PC-3 (cell line): ENCODE data around the gene RFTN1.

ENCODE experiments used
- EZH2 ChIP-seq: fragments of 300-600 bp; sonication (generic); IDR thresholded peaks from one replicate; pipeline ENCODE4 v1.6.1; 2017; ENCODE audit warnings: antibody characterized with exemption, mild to moderate bottlenecking, low read length; ENCODE audit not compliant: unreplicated experiment
- EZH2phosphoT487 ChIP-seq: fragments of 300-600 bp; sonication (generic); IDR thresholded peaks from 2 replicates; pipeline ENCODE4 v1.6.1; 2018; ENCODE audit warnings: mild to moderate bottlenecking, antibody characterized with exemption, low read length, borderline replicate concordance
- TF ChIP-seq, protein P1 (sequence below): fragments of 300-600 bp; sonication (generic); conservative IDR thresholded peaks from 2 replicates; pipeline ENCODE4 v1.5.1; 2017; ENCODE audit warnings: antibody characterized with exemption, low read depth, mild to moderate bottlenecking, low read length

DNA sequence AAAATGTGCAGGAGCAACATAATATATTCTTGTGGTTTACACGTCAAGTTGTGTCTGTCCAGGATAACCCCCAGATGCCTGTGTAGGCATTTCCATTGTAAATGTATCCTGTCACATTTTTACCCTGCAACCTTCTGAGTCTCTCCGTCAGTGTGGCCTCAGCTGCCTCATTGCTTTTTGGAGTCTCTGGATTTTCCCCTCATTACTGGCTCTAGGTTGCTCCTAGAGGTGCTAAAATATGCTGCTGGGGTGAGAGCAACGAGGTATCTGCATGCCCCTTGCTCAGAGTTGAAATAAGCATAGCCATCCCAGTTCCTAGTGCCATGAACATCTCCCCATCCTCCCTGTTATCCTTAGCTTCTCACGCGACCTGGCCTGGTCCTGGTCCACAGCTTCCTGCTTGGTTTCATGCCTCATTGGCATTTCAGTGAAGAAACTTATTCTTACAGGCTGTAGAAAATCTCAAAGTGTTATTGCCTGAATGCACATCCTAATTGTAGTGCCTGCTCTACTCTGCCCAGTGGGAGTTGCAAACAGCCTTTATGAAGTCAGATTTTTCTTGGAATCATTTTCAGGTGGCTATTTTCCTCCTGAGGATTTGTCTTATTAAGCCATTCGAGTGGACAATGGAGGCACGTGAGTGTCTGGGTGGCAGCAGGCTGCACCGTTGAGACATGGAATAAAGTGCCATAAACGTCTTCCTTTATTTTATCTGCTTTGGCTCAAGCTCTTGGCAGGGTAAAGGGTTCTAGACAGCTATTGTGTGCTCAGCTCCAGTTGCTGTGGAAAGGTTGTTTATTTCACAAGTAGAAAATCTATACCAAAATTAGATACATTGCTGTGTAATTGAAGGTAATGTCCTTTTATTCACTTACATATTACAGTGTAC lies 215.3 kb downstream of the RFTN1 start:
- TF ChIP-seq, protein P1, sequence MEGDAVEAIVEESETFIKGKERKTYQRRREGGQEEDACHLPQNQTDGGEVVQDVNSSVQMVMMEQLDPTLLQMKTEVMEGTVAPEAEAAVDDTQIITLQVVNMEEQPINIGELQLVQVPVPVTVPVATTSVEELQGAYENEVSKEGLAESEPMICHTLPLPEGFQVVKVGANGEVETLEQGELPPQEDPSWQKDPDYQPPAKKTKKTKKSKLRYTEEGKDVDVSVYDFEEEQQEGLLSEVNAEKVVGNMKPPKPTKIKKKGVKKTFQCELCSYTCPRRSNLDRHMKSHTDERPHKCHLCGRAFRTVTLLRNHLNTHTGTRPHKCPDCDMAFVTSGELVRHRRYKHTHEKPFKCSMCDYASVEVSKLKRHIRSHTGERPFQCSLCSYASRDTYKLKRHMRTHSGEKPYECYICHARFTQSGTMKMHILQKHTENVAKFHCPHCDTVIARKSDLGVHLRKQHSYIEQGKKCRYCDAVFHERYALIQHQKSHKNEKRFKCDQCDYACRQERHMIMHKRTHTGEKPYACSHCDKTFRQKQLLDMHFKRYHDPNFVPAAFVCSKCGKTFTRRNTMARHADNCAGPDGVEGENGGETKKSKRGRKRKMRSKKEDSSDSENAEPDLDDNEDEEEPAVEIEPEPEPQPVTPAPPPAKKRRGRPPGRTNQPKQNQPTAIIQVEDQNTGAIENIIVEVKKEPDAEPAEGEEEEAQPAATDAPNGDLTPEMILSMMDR: no peak
- TF ChIP-seq EZH2 (no peak), EZH2phosphoT487 (no peak)
